Left hindlimb (tissue), 1 donor: ENCODE measurements around the gene DDX56.
"Not testable (repeated sequence)": the region's sequence is repeated elsewhere in the genome, so short reads cannot be mapped to it uniquely, and the experiment has no call there.

Source experiments
- DNase-seq: peaks from one replicate; pipeline ENCODE4 v3.0.0-alpha.2; 2018

The DDX56 gene

GRCh38 chr7:44573464-44574286 lies at the start of gene DDX56:
DDX56 (minus strand) TSS chr7:44573908; CDS start chr7:44573895, 13 bp downstream.
- DNase-seq = peak; percentile 95

- DNase-seq = no peak
Observed at GRCh38 chr7:44622342-44623151, 48.8 kb upstream of the DDX56 start.

DNA sequence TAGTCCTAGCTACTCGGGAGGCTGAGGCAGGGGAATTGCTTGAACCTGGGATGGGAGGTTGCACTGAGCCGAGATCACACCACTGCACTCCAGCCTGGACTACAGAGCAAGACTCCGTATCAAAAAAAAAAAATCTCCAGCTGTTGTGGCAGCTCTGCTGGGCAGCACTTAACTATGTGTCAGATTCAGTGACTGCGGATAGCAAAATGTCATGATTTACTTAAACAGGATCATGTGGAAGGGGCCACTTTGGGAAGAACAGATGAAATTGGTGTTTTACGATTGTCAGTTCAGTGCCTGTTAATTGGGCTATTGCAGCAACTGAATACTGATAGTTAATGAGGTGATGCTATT lies 48.0 kb upstream of the DDX56 start:
- no peak for DNase-seq

DNA sequence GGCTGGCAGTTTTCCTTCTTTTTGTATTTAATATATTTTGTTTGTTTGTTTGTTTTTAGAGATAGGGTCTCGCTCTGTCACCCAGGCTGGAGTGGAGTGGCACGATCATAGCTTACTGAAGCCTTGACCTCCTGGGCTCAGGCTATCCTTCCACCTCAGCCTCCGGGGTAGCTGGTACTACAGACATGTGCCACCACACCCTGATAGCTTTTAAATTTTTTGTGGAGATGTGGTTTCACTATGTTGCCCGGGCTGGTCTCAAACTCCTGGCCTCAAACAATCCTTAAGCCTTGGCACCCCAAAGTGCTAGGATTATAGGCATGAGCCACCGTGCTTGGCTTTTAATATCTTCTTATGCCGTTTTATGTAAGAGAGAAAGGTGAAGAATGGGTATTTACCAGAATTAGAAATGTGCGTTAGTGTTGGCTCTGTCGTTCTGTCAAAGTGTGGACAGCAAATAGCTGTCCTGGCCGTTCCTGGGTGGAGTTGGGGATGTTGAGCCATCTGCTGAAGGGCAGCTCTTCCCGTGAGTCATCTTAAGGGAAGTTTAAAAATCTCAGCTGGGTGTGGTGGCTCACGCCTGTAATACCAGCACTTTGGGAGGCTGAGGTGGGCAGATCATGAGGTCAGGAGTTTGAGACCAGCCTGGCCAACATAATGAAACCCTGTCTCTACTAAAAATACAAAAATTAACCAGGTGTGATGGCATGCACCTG lies 47.5 kb upstream of the DDX56 start:
- no peak for DNase-seq

- DNase-seq = no peak
Observed at GRCh38 chr7:44618753-44619152, 45.0 kb upstream of the DDX56 start.

DNA sequence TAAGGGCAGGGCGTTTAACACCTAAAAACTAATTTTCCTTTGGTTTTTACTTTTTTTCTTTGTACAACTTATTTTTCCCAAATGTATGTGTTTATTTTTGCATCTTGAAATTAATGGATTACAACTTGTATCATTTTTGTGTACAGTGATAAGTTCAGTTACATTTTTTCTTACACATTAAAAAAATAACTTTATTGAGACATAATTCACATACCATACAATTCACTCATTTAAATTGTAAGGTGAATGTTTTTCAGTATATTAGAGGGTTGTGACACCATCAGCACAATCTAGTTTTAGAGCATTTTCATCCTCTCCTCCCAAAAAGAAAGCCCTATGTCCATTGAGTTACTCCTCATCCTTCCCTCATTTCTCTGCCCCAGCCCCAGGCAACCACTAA lies 44.3 kb upstream of the DDX56 start:
- DNase-seq = no peak

- DNase-seq = no peak
Observed at GRCh38 chr7:44617225-44617890, 43.6 kb upstream of the DDX56 start.

DNA sequence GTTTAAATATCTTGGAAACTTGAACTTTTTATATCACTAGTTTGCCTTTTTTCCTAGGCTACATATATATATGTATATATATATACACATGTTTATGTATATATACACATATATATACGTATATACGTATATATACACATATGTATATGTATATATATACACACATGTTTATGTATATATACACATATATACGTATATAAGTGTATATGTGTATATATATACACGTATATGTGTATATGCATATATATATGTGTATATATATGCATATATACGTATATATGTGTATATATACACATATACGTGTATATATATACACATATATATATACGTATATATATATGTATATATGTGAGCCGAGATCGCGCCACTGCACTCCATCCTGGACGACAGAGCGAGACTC lies 42.8 kb upstream of the DDX56 start:
- no peak for DNase-seq

- no peak for DNase-seq
Observed at GRCh38 chr7:44615793-44616192, 42.1 kb upstream of the DDX56 start.

- no peak for DNase-seq
Observed at GRCh38 chr7:44615149-44615611, 41.5 kb upstream of the DDX56 start.

DNA sequence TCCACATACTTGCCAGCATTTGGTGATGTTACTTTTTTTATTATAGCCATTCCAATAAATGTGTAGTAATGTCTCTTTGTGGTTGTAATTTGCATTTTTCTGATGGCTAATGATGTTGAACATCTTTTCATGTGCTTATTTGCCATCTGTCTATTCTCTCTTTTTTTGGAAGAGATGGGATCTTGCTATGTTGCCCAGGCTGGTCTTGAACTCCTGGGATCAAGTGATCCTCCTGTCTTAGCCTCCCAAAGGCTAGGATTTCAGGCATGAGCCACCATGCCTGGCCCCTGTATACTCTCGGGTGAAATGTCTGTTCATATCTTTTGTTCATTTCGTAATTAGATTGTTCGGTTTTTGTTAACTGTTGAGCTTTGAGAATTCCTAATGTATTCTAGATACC lies 36.1 kb upstream of the DDX56 start:
- no peak for DNase-seq

DNA sequence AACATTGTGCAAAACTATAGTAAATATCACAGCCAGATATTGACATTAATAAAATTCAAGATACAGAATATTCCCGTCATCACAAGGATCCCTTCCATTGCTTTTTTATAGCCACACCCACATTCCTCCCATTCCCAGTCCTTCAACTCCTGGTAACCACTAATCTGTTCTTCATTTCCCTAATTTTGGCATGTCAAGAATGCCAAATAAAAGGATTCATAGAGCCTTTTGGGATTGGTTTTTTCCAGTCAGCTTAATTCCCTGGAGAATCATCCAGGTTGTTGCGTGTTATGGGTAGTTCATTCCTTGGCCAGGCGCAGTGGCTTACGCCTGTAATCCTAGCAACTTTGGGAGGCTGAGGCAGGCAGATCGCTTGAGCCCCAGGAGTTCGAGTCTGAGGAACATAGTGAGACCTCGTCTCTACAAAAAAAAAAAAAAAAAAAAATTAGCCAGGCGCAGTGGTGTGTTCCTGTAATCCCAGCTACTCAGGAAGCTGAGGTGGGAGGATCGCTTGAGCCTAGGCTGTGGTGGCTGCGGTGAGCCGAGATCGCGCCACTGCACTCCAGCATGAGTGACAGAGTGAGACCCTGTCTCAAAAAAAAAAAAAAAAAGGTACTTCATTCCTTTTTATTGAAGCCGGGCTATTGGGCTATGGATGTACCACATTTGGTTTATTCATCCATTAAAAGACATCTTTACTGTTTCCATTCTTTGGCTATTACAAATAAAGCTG lies 35.4 kb upstream of the DDX56 start:
- no peak for DNase-seq

DNA sequence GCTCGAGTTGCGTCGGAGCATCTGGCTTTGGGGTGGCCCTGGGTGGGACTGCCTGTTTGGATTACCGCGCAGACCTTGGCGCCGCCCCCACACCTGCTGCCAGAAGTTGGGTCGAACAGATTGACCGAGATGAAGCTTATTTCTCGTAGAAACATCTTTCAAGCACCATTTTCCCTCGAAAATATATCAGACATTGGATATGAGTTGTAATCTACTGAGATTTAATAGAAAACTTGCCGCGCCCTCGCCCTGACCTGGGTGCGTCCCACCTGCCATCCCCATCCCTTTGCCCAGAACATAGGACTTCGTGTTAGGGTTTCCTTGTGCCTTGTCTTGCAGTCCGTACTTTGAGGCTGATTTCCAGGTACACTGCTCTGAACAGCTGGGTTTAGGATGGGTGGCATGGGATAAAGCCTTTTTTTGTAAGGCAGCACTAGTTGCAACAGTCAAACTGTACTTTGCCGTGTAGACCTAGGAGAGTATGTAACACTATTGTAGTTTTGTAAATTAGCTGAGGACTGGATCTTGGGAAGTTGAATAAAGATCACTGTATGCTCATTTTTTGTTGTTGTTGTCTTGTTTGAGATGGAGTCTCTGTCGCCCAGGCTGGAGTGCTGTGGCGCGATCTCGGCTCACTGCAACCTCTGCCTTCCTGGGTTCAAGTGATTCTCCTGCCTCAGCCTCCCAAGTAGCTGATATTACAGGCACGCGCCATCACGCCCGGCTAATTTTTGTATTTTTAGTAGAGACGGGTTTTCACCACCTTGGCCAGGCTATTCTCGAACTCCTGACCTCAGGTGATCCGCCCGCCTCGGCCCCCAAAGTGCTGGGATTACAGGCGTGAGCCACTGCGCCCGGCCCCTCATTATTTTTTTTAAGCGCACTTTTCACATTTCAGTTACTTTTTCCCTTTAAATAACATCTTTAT lies 33.7 kb upstream of the DDX56 start:
- DNase-seq = no peak

GRCh38 chr7:44606341-44607140 lies 32.8 kb upstream of the DDX56 start, which contains the start of gene OGDH:
OGDH (plus strand) TSS chr7:44606627; CDS start chr7:44624344, 17,717 bp downstream.
- peak; percentile 99 for DNase-seq

DNA sequence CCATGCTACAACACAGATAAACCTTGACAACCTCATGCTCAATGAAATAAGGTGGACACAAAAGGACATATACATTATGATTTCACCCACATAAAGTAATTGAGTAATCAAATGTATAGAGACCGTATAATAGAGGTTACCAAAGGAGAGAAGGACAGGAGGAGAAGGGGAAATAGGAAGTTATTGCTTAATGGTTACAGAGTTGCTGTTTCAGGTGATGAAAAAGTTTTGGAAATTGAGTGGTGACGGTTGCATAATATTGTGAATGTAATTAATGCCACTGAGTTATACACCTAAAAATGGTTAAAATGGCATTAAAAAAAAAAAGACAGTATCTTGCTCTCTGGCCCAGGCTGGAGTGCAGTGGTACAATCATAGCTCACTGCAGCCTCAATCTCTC lies 31.2 kb upstream of the DDX56 start:
- DNase-seq = no peak

DNA sequence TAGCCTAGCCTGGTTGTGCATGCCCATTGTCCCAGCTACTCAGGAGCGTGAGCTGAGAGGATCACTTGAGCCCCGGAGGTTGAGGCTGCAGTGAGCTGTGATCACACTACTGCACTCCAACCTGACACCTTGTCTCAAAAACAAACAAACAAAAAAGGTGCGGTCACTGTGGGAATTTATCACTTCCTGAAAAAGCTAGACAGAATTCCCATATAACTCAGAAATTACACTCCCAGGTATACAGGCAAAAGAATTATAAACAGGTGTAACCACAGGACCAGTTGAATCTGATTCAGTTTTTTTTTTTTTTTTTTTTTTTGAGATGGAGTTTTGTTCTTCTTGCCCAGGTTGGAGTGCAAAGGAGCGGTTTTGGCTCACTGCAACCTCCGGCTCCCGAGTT lies 29.5 kb upstream of the DDX56 start:
- DNase-seq = no peak

- no peak for DNase-seq
Observed at GRCh38 chr7:44602576-44602910, 28.8 kb upstream of the DDX56 start.

- DNase-seq = no peak
Observed at GRCh38 chr7:44599222-44599621, 25.5 kb upstream of the DDX56 start.

DNA sequence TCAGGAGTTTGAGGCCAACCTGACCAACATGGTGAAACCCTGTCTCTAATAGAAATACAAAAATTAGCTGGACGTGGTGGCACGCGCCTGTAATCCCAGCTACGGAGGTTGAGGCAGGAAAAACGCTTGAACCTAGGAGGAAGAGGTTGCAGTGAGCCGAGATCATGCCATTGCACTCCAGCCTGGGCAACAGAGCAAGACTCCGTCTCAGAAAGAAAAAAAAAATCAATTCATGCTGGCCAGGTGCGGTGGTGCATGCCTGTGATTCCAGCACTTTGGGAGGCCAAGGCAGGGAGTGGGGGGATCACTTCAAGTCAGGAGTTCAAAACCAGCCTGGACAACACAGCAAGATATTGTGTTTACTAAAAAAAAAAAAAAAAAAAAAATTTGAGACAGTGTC lies 23.5 kb upstream of the DDX56 start:
- not testable (repeated sequence) for DNase-seq
